ENCODE data around the gene SMARCC1.

- no peak for TF ChIP-seq JUN (CRISPR knock-in tag; IDR thresholded peaks at IDR 0.05)
- no peak for TF ChIP-seq MYBL2 (CRISPR knock-in tag; IDR thresholded peaks at IDR 0.05)
- no peak for TF ChIP-seq CTCF (IDR thresholded peaks at IDR 0.05)
- no peak for TF ChIP-seq FOXJ3 (CRISPR knock-in tag; IDR thresholded peaks at IDR 0.05; ENCODE audit: borderline replicate concordance)
- TF ChIP-seq E2F1 (CRISPR knock-in tag; IDR thresholded peaks at IDR 0.05), result no peak
- TF ChIP-seq USF2 (CRISPR knock-in tag; IDR thresholded peaks at IDR 0.05), result no peak
- TF ChIP-seq NFYB (CRISPR knock-in tag; conservative IDR thresholded peaks at IDR 0.05; ENCODE audit: low read depth), result no peak
- no peak for TF ChIP-seq ATF1 (CRISPR knock-in tag; IDR thresholded peaks at IDR 0.05)
- no peak for TF ChIP-seq HMGXB4 (CRISPR knock-in tag; IDR thresholded peaks at IDR 0.05)
- TF ChIP-seq ETV6 (CRISPR knock-in tag; IDR thresholded peaks at IDR 0.05), result no peak
- TF ChIP-seq USF1 (CRISPR knock-in tag; IDR thresholded peaks at IDR 0.05), result no peak
- no peak for TF ChIP-seq SOX15 (CRISPR knock-in tag; IDR thresholded peaks at IDR 0.05)
- TF ChIP-seq NFE2L1 (CRISPR knock-in tag; IDR thresholded peaks at IDR 0.05), result no peak
- TF ChIP-seq NR2C2 (CRISPR knock-in tag; IDR thresholded peaks at IDR 0.05), result no peak
These were observed 12.9 kb upstream of the SMARCC1 start for GRCh38 chr3:47794544-47794943.
